Mesendoderm (in vitro differentiated cells): ENCODE measurements around the gene PDCD7.
"Not testable (repeated sequence)": the region's sequence is repeated elsewhere in the genome, so short reads cannot be mapped to it uniquely, and the experiment has no call there.

ENCODE experiments used
- DNase-seq: peaks from one replicate; pipeline ENCODE4 v3.0.0; 2013
- H2AK5ac ChIP-seq: 2 replicates; pipeline ENCODE4 v1.6.1; 2013; ENCODE audit warnings: low read length, inconsistent platforms
- H2BK120ac ChIP-seq: 2 replicates; pipeline ENCODE4 v1.6.1; 2013; ENCODE audit warnings: low read depth, mild to moderate bottlenecking, low read length, moderate library complexity, mixed read lengths
- H2BK15ac ChIP-seq: replicated peaks from 2 replicates; pipeline ENCODE4 v1.6.1; 2013; ENCODE audit warnings: low read depth, mild to moderate bottlenecking, moderate library complexity
- H2BK5ac ChIP-seq: 2 replicates; pipeline ENCODE4 v1.6.1; 2013; ENCODE audit warnings: low read length, inconsistent platforms
- H3K18ac ChIP-seq: 2 replicates; pipeline ENCODE4 v1.6.1; 2013; ENCODE audit warnings: mild to moderate bottlenecking, low read length, mixed read lengths
- H3K23ac ChIP-seq: one replicate; pipeline ENCODE4 v1.6.1; 2013; ENCODE audit warnings: low read length
- H3K27ac ChIP-seq: 2 replicates; pipeline ENCODE4 v1.5.1; 2013; ENCODE audit warnings: low read depth, mild to moderate bottlenecking, inconsistent platforms, low read length, moderate library complexity
- H3K27me3 ChIP-seq: 2 replicates; pipeline ENCODE4 v1.6.1; 2013; ENCODE audit warnings: low read length, control low read depth, mild to moderate bottlenecking, inconsistent platforms; ENCODE audit not compliant: insufficient read depth, poor library complexity
- H3K36me3 ChIP-seq: 2 replicates; pipeline ENCODE4 v1.6.1; 2013; ENCODE audit warnings: low read length, inconsistent platforms; ENCODE audit not compliant: control insufficient read depth, insufficient read depth
- H3K4ac ChIP-seq: one replicate; pipeline ENCODE4 v1.6.1; 2013; ENCODE audit warnings: low read depth, mild to moderate bottlenecking, low read length, moderate library complexity
- H3K4me1 ChIP-seq: 2 replicates; pipeline ENCODE4 v1.6.1; 2013; ENCODE audit warnings: low read depth, low read length, inconsistent platforms; ENCODE audit not compliant: control insufficient read depth
- H3K4me2 ChIP-seq: 2 replicates; pipeline ENCODE4 v1.6.1; 2013; ENCODE audit warnings: low read length
- H3K4me3 ChIP-seq: 2 replicates; pipeline ENCODE4 v1.5.1; 2013; ENCODE audit warnings: mild to moderate bottlenecking, low read length
- H3K56ac ChIP-seq: one replicate; pipeline ENCODE4 v1.6.1; 2013; ENCODE audit warnings: low read length
- H3K79me1 ChIP-seq: 2 replicates; pipeline ENCODE4 v1.6.1; 2013; ENCODE audit warnings: low read length, inconsistent platforms
- H3K79me2 ChIP-seq: 2 replicates; pipeline ENCODE4 v1.6.1; 2013; ENCODE audit warnings: mild to moderate bottlenecking, low read length; ENCODE audit not compliant: control insufficient read depth, insufficient read depth
- H3K9ac ChIP-seq: 2 replicates; pipeline ENCODE4 v1.6.1; 2013; ENCODE audit warnings: low read length, inconsistent platforms
- H4K5ac ChIP-seq: one replicate; pipeline ENCODE4 v1.6.1; 2013; ENCODE audit warnings: low read length
- H4K8ac ChIP-seq: one replicate; pipeline ENCODE4 v1.6.1; 2013; ENCODE audit warnings: low read depth, mild to moderate bottlenecking, control low read depth, low read length, moderate library complexity
- WGBS: extraction: QIAGEN DNeasy Blood & Tissue Kit; methylation state at CpG from one replicate; pipeline ENCODE4 v1.1.7; 2013; ENCODE audit warnings: low lambda C conversion rate, missing lambda C conversion rate; ENCODE audit not compliant: insufficient coverage; ENCODE audit errors: extremely low coverage; 5-methylcytosine and 5-hydroxymethylcytosine counted together

Gene PDCD7

DNA sequence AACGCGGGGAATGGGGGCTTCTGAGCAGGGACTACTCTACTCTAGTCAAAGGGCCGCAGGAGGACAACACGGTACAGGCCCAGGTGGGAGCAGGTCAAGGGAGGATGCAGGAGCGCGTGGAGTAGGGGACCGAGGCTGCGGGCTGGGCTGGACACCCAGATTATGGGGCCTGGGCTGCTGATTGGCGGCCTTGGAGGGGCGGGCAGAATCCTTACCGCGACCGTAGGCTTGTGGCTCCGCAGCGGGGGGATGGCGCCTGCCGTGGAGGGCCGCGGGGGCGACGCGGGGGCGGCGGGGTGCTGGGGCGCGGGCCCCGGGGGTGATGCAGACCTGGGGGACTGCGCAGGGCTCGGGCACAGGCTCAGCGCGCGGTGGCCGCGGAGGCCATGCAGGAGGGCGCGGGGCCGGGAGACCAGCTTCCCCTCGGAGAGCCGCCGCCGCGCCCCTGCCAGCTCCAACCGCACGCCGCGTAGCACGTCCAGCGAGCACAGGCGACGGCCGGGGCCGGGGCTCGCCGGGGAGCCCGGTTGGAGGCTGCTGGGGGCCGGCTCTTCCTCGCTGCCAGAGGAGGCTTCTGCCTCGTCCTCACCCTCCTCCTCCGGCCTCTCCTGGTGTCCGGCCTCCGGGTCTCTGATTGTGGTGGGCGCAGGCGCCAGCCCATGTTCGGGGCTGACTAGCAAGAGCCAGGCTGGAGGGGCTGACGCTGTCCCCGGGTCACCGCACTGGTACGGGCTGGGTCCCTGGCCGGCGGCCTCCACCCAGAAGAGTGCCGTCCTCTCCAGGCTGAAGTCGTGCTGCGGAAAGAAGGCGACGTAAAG, 31.5 kb downstream of the PDCD7 start:
- Histone ChIP-seq H2AK5ac (no peak overlapping the region), H3K18ac (peak overlapping the region; percentile 81), H4K8ac (no peak overlapping the region), H3K23ac (no peak overlapping the region), H2BK120ac (no peak overlapping the region), H3K56ac (peak overlapping the region; percentile 80), H2BK5ac (no peak overlapping the region), H3K27ac (no peak overlapping the region), H4K5ac (no peak overlapping the region), H3K4ac (peak overlapping the region; percentile 21), H3K27me3 (no peaks in the 10 kb centered on the region), H3K4me3 (no peak overlapping the region), H3K36me3 (no peaks in the 10 kb centered on the region), H3K4me2 (peak overlapping the region; percentile 87), H3K9ac (peak overlapping the region; percentile 59), H3K79me1 (no peaks in the 10 kb centered on the region), H2BK15ac (no peak overlapping the region), H3K79me2 (no peaks in the 10 kb centered on the region), H3K4me1 (no peaks in the 10 kb centered on the region)
- no peak for DNase-seq
- no CpG with 5 or more reads among the region's 75 CpGs for WGBS

DNA sequence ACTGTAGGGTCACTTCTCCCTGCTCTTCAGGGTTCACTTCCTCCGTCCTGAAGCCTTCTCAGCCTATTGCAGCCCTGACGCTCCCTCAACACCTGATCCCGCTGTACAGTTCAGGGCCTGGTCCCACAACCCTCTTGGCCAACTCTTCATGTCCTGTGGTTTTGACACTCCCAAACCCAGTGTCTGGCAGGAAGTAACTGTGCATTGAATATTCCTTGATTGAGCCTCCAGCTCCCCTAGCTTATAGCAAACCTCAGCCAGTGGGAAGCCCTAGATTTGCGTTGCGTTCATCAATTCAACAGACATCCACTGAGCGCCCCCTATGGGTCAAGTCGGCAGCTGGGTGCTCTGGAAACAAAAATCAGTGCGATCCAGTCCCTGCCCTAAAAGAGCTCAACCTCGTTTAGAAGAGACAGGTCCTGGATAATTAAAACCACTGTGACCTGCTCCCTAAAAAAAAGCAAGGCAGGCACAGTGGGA, 32.2 kb downstream of the PDCD7 start:
- peak overlapping the region; percentile 50 for H3K9ac ChIP-seq
- no peaks in the 10 kb centered on the region for H3K79me2 ChIP-seq
- H4K8ac ChIP-seq = no peak overlapping the region
- no peak overlapping the region for H3K4me3 ChIP-seq
- H2AK5ac ChIP-seq = no peak overlapping the region
- H3K56ac ChIP-seq = peak overlapping the region; percentile 80
- no peak overlapping the region for H2BK120ac ChIP-seq
- H3K27me3 ChIP-seq = no peaks in the 10 kb centered on the region
- peak overlapping the region; percentile 87 for H3K4me2 ChIP-seq
- H3K4me1 ChIP-seq = no peaks in the 10 kb centered on the region
- H2BK15ac ChIP-seq = no peak overlapping the region
- H3K79me1 ChIP-seq = no peaks in the 10 kb centered on the region
- no peak overlapping the region for H3K27ac ChIP-seq
- no peak overlapping the region for H3K18ac ChIP-seq
- DNase-seq = peak; percentile 91
- no peak overlapping the region for H2BK5ac ChIP-seq
- WGBS = no CpG with 5 or more reads among the region's 9 CpGs
- no peak overlapping the region for H3K4ac ChIP-seq
- H3K23ac ChIP-seq = no peak overlapping the region
- no peaks in the 10 kb centered on the region for H3K36me3 ChIP-seq
- H4K5ac ChIP-seq = no peak overlapping the region

DNA sequence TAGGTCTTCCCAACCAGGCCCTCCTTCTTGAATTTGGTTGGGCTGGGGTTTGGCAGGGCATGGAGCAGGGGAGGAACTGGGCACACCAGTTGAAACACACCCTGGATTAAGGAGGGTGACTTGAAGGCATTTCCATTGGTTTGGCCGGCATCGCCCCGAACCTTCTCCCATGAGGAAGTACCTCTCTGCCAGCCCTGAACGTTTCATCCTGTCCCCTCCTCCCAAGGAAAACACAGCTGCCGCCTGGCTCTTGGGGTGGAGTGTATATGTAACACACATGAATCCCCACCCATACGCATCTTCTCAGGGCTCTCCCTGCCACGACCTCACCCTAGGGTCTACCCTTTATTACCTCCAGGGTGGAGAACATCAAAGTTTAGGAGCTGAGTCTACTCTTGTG, 33.2 kb downstream of the PDCD7 start:
- Histone ChIP-seq H3K79me1 (no peaks in the 10 kb centered on the region), H3K4me1 (no peaks in the 10 kb centered on the region), H3K27me3 (no peaks in the 10 kb centered on the region), H2BK120ac (no peak overlapping the region), H4K5ac (no peak overlapping the region), H3K4ac (no peak overlapping the region), H3K23ac (no peak overlapping the region), H2BK15ac (no peak overlapping the region), H3K4me2 (no peak overlapping the region), H4K8ac (no peak overlapping the region), H3K56ac (no peak overlapping the region), H3K36me3 (no peaks in the 10 kb centered on the region), H2AK5ac (no peak overlapping the region), H3K27ac (no peak overlapping the region), H3K4me3 (no peak overlapping the region), H3K9ac (no peak overlapping the region), H3K79me2 (no peaks in the 10 kb centered on the region), H2BK5ac (no peak overlapping the region), H3K18ac (no peak overlapping the region)
- no CpG with 5 or more reads among the region's 7 CpGs for WGBS
- no peak for DNase-seq

DNA sequence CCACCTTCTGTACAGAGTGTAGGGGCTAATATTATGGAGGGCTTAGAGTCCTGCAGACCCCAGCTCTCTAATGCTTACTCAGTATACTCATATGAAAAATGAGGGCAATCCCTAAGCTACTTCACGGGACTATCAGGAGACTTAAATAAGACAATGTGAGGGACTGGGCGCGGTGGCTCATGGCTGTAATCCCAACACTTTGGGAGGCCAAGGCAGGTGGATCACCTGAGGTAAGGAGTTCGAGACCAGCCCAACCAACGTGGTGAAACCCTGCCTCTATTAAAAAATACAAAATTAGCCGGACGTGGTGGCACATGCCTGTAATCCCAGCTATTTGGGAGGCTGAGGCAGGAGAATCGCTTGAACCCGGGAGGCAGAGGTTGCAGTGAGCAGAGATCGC, 33.8 kb downstream of the PDCD7 start:
- H2BK5ac ChIP-seq, H2BK15ac ChIP-seq, H3K27ac ChIP-seq, H3K4me1 ChIP-seq, H3K27me3 ChIP-seq, H3K4ac ChIP-seq, DNase-seq, H2AK5ac ChIP-seq, H3K9ac ChIP-seq, H3K4me2 ChIP-seq, H4K8ac ChIP-seq, H2BK120ac ChIP-seq, H3K18ac ChIP-seq, H3K79me1 ChIP-seq, H3K23ac ChIP-seq, H3K36me3 ChIP-seq, H3K79me2 ChIP-seq, H3K4me3 ChIP-seq, H4K5ac ChIP-seq, H3K56ac ChIP-seq: not testable (repeated sequence)
- no CpG with 5 or more reads among the region's 10 CpGs for WGBS

DNA sequence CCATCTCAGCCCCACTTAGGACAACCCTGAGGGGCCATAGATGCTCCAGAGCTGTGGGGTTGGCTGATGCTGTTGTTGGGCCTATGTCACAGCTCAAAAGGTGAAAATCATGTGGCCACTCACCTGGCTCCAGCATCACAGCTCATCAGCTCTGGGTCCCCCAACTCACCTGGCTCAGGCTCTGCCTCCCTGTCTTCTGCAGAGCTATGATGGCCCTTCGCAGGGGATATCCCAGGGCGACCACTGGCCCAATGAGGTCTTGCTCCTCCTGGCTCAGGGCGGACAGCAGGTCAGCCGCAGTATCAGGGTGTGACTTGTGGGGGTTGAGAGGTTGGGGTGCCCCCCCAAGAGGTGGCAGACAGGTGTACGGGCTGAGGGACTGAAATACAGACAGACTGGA, 34.3 kb downstream of the PDCD7 start:
- H3K27me3 ChIP-seq = no peaks in the 10 kb centered on the region
- H3K4ac ChIP-seq = no peak overlapping the region
- H3K79me2 ChIP-seq = no peaks in the 10 kb centered on the region
- no peak overlapping the region for H3K18ac ChIP-seq
- no peak overlapping the region for H3K27ac ChIP-seq
- H3K4me2 ChIP-seq = no peak overlapping the region
- DNase-seq = no peak
- H3K23ac ChIP-seq = no peak overlapping the region
- no peak overlapping the region for H2BK15ac ChIP-seq
- no peak overlapping the region for H3K4me3 ChIP-seq
- H3K4me1 ChIP-seq = no peaks in the 10 kb centered on the region
- no peaks in the 10 kb centered on the region for H3K79me1 ChIP-seq
- no peak overlapping the region for H2BK120ac ChIP-seq
- no CpG with 5 or more reads among the region's 5 CpGs for WGBS
- no peak overlapping the region for H2BK5ac ChIP-seq
- H4K8ac ChIP-seq = no peak overlapping the region
- no peak overlapping the region for H3K9ac ChIP-seq
- H4K5ac ChIP-seq = no peak overlapping the region
- no peak overlapping the region for H3K56ac ChIP-seq
- H2AK5ac ChIP-seq = no peak overlapping the region
- no peaks in the 10 kb centered on the region for H3K36me3 ChIP-seq
